ENCODE data around the gene NUDCD2. TPM values are rescaled to one million over a fixed set of nuclear protein-coding genes. Genes with fewer than 3 reads are reported as not detected.

NUDCD2 gene
- total RNA-seq, 1 experiment from 2014 or later: 44.9 TPM

DNA sequence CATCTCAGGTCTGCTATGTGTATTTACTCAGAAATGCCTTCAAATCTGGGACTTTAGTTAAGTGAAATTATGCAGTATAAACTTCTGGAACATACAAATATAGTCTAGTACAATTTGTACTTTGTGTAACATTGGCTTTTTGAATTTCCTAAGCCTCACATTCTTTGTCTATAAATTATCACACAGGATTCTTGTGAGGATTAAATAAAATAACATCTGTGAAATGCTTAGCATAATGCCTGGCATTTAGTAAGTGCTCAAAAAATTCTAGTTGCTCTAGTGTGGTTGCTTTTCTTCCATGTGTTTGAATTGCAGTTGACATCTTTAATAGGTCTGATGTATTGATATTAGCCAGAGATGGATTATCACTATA, 3.1 kb upstream of the NUDCD2 start:
- peaks cover 10% of the 10 kb centered on the region for H3K4me1 Mint-ChIP-seq (ENCODE audit: low read depth, unreplicated experiment)
- H3K4me3 Mint-ChIP-seq (ENCODE audit: low read depth, unreplicated experiment): no peak overlapping the region
- BruUV-seq (replicated peaks): no TSS peak
- no peak overlapping the region for H3K27ac Mint-ChIP-seq (ENCODE audit: unreplicated experiment)
- CTCF ChIA-PET: interaction anchor here (0.7 kb wide), 1 partner anchor 622 kb away, joined by 3 read pairs; no protein-coding TSS in a partner anchor
- intact Hi-C loops (cut with micrococcal nuclease; ENCODE audit: unreplicated experiment): no loop called here
- H3K27me3 Mint-ChIP-seq (ENCODE audit: unreplicated experiment): no peaks in the 10 kb centered on the region
- DNase-seq: no peak
- H3K36me3 Mint-ChIP-seq (ENCODE audit: insufficient read depth, unreplicated experiment): peaks cover 56% of the 10 kb centered on the region
- no peaks in the 10 kb centered on the region for H3K9me3 Mint-ChIP-seq (ENCODE audit: low read depth, unreplicated experiment)
- TF ChIP-seq, protein P1, sequence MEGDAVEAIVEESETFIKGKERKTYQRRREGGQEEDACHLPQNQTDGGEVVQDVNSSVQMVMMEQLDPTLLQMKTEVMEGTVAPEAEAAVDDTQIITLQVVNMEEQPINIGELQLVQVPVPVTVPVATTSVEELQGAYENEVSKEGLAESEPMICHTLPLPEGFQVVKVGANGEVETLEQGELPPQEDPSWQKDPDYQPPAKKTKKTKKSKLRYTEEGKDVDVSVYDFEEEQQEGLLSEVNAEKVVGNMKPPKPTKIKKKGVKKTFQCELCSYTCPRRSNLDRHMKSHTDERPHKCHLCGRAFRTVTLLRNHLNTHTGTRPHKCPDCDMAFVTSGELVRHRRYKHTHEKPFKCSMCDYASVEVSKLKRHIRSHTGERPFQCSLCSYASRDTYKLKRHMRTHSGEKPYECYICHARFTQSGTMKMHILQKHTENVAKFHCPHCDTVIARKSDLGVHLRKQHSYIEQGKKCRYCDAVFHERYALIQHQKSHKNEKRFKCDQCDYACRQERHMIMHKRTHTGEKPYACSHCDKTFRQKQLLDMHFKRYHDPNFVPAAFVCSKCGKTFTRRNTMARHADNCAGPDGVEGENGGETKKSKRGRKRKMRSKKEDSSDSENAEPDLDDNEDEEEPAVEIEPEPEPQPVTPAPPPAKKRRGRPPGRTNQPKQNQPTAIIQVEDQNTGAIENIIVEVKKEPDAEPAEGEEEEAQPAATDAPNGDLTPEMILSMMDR (IDR thresholded peaks at IDR 0.05; ENCODE audit: unreplicated experiment): no peak

DNA sequence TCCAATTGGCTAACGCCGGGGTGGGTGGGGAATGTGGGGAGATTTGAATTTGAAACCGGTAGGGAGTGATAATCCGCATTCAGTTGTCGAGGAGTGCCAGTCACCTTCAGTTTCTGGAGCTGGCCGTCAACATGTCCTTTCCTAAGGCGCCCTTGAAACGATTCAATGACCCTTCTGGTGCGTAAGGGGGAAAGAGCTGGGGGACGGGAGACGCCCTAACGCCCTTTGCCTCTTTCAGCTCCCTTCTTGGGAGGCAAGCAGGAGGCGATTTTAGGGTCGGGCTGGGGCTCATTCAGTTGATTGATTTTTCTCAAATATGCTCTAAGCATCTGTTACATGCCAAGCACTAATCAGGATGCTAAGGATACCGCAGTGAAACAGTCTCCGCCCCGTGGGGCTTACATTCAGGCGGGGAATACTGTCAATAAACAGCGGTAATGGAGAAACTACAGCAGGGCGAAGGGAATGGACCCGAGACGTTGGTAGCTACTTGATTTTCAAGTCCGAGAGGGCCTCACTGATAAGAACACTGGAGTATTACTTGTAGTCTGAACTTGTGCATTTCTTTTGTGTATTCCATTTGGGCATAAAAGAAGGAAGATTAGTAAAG, 765 bp upstream of the NUDCD2 start, which contains the start of gene HMMR:
TSS of gene HMMR (plus strand) at position 71 of the 610 bp plus-strand sequence. CDS start at position 132, 61 bp downstream.
- CTCF ChIA-PET: interaction anchor here (0.7 to 2.2 kb wide), 7 partner anchors 11 to 118 kb away, joined by 3 to 10 read pairs (median 4); partner anchors contain the start of gene MAT2B
- intact Hi-C loops (cut with micrococcal nuclease; ENCODE audit: unreplicated experiment): loop anchor here (1.0 to 2.0 kb wide), 2 partner anchors 41 to 44 kb away; partner anchors contain the start of gene MAT2B
- Mint-ChIP-seq H3K4me3 (ENCODE audit: low read depth, unreplicated experiment) (peak within 1 kb of the TSS; percentile 79), H3K27me3 (ENCODE audit: unreplicated experiment) (no peaks in the 10 kb centered on the region), H3K9me3 (ENCODE audit: low read depth, unreplicated experiment) (no peaks in the 10 kb centered on the region), H3K27ac (ENCODE audit: unreplicated experiment) (peak within 1 kb of the TSS; percentile 76), H3K4me1 (ENCODE audit: low read depth, unreplicated experiment) (peaks cover 34% of the 10 kb centered on the region), H3K36me3 (ENCODE audit: insufficient read depth, unreplicated experiment) (peaks cover 58% of the 10 kb centered on the region)
- BruUV-seq (replicated peaks): TSS peak; percentile 93
- TF ChIP-seq, protein P1 (IDR thresholded peaks at IDR 0.05; ENCODE audit: unreplicated experiment): no peak
- DNase-seq: no peak

DNA sequence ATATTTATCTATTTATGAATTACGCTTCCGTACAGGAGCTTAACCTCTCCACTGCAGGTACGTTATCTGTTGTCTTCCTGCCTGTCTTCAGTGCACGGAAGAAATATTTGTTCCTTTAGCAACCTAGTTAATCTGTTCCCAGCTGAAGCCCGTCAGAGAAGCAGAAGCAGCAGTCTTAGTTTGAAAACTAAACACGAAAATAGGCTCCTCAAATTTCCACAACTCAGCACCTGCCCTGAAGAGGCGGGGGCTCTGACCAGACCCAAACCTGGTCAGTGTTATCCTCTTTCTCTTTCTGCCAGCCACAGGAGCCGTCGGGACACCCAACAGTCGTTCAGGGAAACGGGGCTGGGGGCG, 462 bp downstream of the NUDCD2 start:
- CTCF ChIA-PET: interaction anchor here (1.0 to 2.0 kb wide), 2 partner anchors 10 to 44 kb away, joined by 3 to 6 read pairs; no protein-coding TSS in a partner anchor
- peaks cover 70% of the 10 kb centered on the region for H3K36me3 Mint-ChIP-seq (ENCODE audit: insufficient read depth, unreplicated experiment)
- peak overlapping the region; percentile 76 for H3K27ac Mint-ChIP-seq (ENCODE audit: unreplicated experiment)
- DNase-seq: no peak
- TSS peak; percentile 75 for BruUV-seq (replicated peaks)
- H3K27me3 Mint-ChIP-seq (ENCODE audit: unreplicated experiment): no peaks in the 10 kb centered on the region
- TF ChIP-seq, protein P1 (IDR thresholded peaks at IDR 0.05; ENCODE audit: unreplicated experiment): no peak
- H3K4me1 Mint-ChIP-seq (ENCODE audit: low read depth, unreplicated experiment): peaks cover 31% of the 10 kb centered on the region
- H3K4me3 Mint-ChIP-seq (ENCODE audit: low read depth, unreplicated experiment): peak overlapping the region; percentile 79
- intact Hi-C loops (cut with micrococcal nuclease; ENCODE audit: unreplicated experiment): loop anchor here (2.0 kb wide), 1 partner anchor 23 kb away; the partner anchor contains the start of gene CCNG1
- H3K9me3 Mint-ChIP-seq (ENCODE audit: low read depth, unreplicated experiment): no peaks in the 10 kb centered on the region

DNA sequence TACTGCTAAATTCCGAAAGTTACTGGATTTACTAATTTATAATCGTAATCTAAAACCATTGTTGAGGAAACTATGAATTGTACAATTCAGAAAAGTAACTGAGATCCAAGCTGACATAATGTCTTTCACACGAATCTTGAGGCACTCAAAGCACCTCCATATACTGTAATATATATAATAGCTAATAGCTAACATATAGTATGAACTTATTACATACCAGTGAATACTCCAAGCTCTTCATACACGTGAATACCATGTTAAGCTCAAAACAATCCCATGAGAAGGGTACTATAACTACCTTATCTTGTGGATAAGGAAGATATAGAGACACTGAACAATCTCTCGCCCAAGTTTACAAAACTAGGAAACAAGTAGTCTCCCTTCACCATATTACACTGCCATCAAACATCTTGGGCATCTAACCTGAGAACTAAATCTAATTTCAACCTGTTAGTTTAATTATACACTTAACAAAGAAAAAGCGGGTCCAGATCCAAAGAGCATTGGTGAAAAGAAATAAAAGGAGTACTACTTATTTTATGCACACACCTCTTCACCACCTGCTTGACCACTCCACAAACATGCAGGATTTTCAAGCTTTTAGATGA, 1.0 kb downstream of the NUDCD2 start:
- peak overlapping the region; percentile 79 for H3K4me3 Mint-ChIP-seq (ENCODE audit: low read depth, unreplicated experiment)
- BruUV-seq (replicated peaks): no TSS peak
- DNase-seq: no peak
- TF ChIP-seq, protein P1 (IDR thresholded peaks at IDR 0.05; ENCODE audit: unreplicated experiment): no peak
- peaks cover 26% of the 10 kb centered on the region for H3K4me1 Mint-ChIP-seq (ENCODE audit: low read depth, unreplicated experiment)
- intact Hi-C loops (cut with micrococcal nuclease; ENCODE audit: unreplicated experiment): loop anchor here (2.0 kb wide), 1 partner anchor 22 kb away; the partner anchor contains the start of gene CCNG1
- CTCF ChIA-PET: interaction anchor here (2.0 kb wide), 1 partner anchor 44 kb away, joined by 6 read pairs; no protein-coding TSS in a partner anchor
- no peaks in the 10 kb centered on the region for H3K27me3 Mint-ChIP-seq (ENCODE audit: unreplicated experiment)
- H3K36me3 Mint-ChIP-seq (ENCODE audit: insufficient read depth, unreplicated experiment): peaks cover 69% of the 10 kb centered on the region
- peak overlapping the region; percentile 76 for H3K27ac Mint-ChIP-seq (ENCODE audit: unreplicated experiment)
- H3K9me3 Mint-ChIP-seq (ENCODE audit: low read depth, unreplicated experiment): no peaks in the 10 kb centered on the region

All from Calu3 (cell line).